SK-N-SH (cell line): ENCODE data around the gene QTRT2.

Experiments used
- FOXM1 ChIP-seq: IDR thresholded peaks from 2 replicates; pipeline ENCODE4 v1.4.0; 2012; ENCODE audit warnings: low read depth, mild to moderate bottlenecking
- ZBTB33 ChIP-seq: IDR thresholded peaks from 2 replicates; pipeline ENCODE4 v1.4.0; 2012; ENCODE audit warnings: low read depth, borderline replicate concordance

GRCh38 chr3:114071786-114072185, 15.2 kb downstream of the QTRT2 start:
- TF ChIP-seq ZBTB33 (no peak), FOXM1 (no peak)
